Uterus (tissue), 4 donors: ENCODE data around the gene ZNF609. TPM values are rescaled to one million over a fixed set of nuclear protein-coding genes. Genes with fewer than 3 reads are reported as not detected.

Experiments
- DNase-seq, 2 donors: peaks; one replicate each; pipeline ENCODE4 v3.0.0-alpha.2; 2019 to 2020
- H3K27ac ChIP-seq, 2 donors: fragments of 200-600 bp; sonication (generic); 1 replicate in 1 of 2; 2 replicates in 1 of 2; pipeline ENCODE4 v1.5.1; 2016 to 2018
- H3K27me3 ChIP-seq, 2 donors: fragments of 200-600 bp; sonication (generic); one replicate each; pipeline ENCODE4 v1.5.1; 2018 to 2019; ENCODE audit warnings: control low read depth in 1 of 2
- H3K36me3 ChIP-seq, 2 donors: fragments of 200-600 bp; sonication (generic); one replicate each; pipeline ENCODE4 v1.5.1; 2019; ENCODE audit warnings: control low read depth in 1 of 2
- H3K4me1 ChIP-seq, 2 donors: fragments of 200-600 bp; sonication (generic); one replicate each; pipeline ENCODE4 v1.5.1; 2018 to 2019; ENCODE audit warnings: control low read depth in 1 of 2
- H3K4me3 ChIP-seq, 2 donors: fragments of 200-600 bp; sonication (generic); 1 replicate in 1 of 2; 2 replicates in 1 of 2; pipeline ENCODE4 v1.5.1; 2018 to 2019; ENCODE audit warnings: mild to moderate bottlenecking in 1 of 2
- H3K9me3 ChIP-seq, 2 donors: fragments of 200-600 bp; sonication (generic); one replicate each; pipeline ENCODE4 v1.5.1; 2019; ENCODE audit warnings: control low read depth in 1 of 2
- POLR2A ChIP-seq, 2 donors: fragments of 450-650 bp; IDR thresholded peaks; one replicate each; pipeline ENCODE4 v1.6.1; 2016; ENCODE audit warnings: antibody characterized with exemption in 2 of 2, mild to moderate bottlenecking in 1 of 2, moderate library complexity in 1 of 2
- intact Hi-C: fragments of 100-400 bp; cut with DNase I; formaldehyde crosslinking; loops from one replicate; pipeline ENCODE4 v1.15.1; 2023; ENCODE audit warnings: low total_unique reads
- total RNA-seq, 4 donors: library from RNA; depleted of rRNA in 3 of 4; stranded (reverse); fragments of >200 nt in 3 of 4; gene quantifications; one replicate each; pipeline versions ENCODE4 v1.1.0 to v1.2.4, GENCODE V29; 2014 to 2023
- TF ChIP-seq, protein P1 (sequence below), 4 experiments: fragments of 200-600 bp in 2 of 4; fragments of 450-650 bp in 2 of 4; sonication (generic) in 2 of 4; IDR thresholded peaks; one replicate each; pipeline ENCODE4 v1.5.1; 2016 to 2019; ENCODE audit warnings: antibody characterized with exemption in 4 of 4, mild to moderate bottlenecking in 2 of 4, moderate library complexity in 1 of 4
- donor health status: DM: yes; HTN: yes; CAD: no.

The ZNF609 gene
- total RNA-seq, 4 donors from 2014 or later = 12.4 to 59.6 (median 26.1) TPM

DNA sequence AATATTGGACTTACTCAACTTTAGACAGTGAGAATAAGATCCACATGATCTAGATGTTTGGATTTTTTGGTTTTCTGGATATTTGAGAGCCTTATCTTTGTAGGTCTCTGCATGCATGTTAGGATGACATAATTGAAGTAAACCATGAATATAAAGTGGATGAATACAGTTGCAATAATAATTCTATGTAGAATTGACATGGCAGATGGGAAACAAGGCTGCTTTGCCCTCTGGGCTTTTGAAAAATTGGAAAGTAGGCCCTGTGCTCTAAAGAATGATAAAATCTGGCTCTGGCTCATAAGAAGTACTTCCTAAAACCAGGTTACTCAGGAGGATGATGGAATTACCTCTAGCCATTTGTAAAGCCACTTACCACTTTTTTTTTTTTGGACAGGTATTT lies 86.9 kb downstream of the ZNF609 start:
- intact Hi-C loops = no loop called here
- no peak for TF ChIP-seq POLR2A (IDR thresholded peaks at IDR 0.05)
- TF ChIP-seq, protein P1, sequence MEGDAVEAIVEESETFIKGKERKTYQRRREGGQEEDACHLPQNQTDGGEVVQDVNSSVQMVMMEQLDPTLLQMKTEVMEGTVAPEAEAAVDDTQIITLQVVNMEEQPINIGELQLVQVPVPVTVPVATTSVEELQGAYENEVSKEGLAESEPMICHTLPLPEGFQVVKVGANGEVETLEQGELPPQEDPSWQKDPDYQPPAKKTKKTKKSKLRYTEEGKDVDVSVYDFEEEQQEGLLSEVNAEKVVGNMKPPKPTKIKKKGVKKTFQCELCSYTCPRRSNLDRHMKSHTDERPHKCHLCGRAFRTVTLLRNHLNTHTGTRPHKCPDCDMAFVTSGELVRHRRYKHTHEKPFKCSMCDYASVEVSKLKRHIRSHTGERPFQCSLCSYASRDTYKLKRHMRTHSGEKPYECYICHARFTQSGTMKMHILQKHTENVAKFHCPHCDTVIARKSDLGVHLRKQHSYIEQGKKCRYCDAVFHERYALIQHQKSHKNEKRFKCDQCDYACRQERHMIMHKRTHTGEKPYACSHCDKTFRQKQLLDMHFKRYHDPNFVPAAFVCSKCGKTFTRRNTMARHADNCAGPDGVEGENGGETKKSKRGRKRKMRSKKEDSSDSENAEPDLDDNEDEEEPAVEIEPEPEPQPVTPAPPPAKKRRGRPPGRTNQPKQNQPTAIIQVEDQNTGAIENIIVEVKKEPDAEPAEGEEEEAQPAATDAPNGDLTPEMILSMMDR (IDR thresholded peaks at IDR 0.05) = no peak

DNA sequence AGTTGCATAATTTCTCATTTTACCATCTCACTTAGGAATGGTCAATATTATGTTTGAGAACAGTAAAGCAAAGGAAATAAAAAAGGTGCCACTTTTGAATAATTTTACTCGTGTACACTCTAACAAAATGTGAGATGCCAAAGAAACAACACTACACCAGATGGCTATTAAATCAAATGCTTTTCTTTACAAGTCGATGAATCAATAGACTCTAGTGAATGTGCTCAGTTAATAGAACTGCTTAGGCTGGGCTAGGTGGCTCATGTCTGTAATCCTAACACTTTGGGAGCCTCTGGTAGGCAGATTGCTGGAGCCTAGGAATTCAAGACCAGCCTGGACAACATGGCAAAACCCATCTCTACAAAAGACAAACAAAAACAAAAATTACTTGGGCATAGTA lies 87.9 kb downstream of the ZNF609 start:
- no peaks in the 10 kb centered on the region for H3K4me1 ChIP-seq
- no peaks in the 10 kb centered on the region for H3K36me3 ChIP-seq
- H3K9me3 ChIP-seq = no peaks in the 10 kb centered on the region
- no peak for TF ChIP-seq POLR2A (IDR thresholded peaks at IDR 0.05)
- TF ChIP-seq, protein P1 (IDR thresholded peaks at IDR 0.05) = no peak
- no peaks in the 10 kb centered on the region for H3K27me3 ChIP-seq
- no peak for DNase-seq
- no peak overlapping the region for H3K27ac ChIP-seq
- H3K4me3 ChIP-seq = no peak overlapping the region
- intact Hi-C loops = no loop called here

More for the DNA sequence above, 86.9 kb downstream of the ZNF609 start:
- Histone ChIP-seq H3K4me1 (no peaks in the 10 kb centered on the region), H3K27me3 (no peaks in the 10 kb centered on the region), H3K9me3 (no peaks in the 10 kb centered on the region), H3K4me3 (no peak overlapping the region), H3K36me3 (no peaks in the 10 kb centered on the region), H3K27ac (no peak overlapping the region)
- no peak for DNase-seq

DNA sequence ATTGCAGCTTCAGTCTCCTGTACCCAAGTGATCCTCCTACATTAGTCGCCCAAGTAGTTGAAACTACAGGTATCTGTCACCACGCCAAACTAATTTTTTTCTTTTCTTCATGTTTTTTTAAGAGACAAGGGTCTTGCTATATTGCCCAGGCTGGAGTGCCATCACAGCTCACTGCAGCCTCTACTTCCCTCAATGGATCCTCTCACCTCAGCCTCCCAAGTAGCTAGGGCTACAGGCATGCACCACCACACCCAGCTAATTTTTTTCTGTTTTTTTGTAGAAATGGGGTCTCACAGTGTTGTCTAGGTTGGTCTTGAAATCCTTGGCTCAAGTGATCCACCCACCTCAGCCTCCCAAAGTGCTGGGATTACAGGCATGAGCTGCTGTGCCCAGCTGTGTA lies 89.5 kb downstream of the ZNF609 start:
- H3K27ac ChIP-seq = no peak overlapping the region
- no peaks in the 10 kb centered on the region for H3K36me3 ChIP-seq
- TF ChIP-seq, protein P1 (IDR thresholded peaks at IDR 0.05) = no peak
- no peak for TF ChIP-seq POLR2A (IDR thresholded peaks at IDR 0.05)
- DNase-seq = no peak
- no peak overlapping the region for H3K4me3 ChIP-seq
- H3K9me3 ChIP-seq = no peaks in the 10 kb centered on the region
- intact Hi-C loops = no loop called here
- no peaks in the 10 kb centered on the region for H3K4me1 ChIP-seq
- no peaks in the 10 kb centered on the region for H3K27me3 ChIP-seq

DNA sequence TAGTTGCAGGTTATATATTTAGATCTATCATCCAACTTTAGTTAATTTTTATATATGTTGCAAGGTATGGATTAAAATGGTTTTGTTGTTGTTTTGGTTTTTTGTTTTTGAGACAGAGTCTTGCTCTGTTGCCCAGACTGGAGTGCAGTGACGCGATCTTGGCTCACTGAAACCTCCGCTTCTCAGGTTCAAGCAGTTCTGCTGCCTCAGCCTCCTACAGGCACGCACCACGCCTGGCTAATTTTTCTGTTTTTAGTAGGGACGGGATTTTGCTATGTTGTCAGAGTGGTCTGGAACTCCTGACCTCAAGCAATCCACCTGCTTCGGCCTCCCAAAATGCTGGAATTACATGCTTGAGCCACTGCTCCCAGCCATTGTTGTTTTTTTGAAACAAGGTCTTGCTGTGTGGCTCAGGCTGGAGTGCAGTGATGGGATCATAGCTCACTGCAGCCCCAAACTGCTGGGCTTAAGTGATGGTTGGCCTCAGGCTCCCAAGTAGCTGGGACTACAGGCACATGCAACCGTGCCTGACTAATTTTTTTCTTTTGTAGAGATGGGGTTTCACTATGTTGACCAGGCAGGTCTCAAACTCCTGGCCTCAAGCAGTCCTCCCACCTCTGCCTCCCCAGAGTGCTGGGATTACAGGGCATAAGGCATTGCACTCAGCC lies 92.0 kb downstream of the ZNF609 start:
- Histone ChIP-seq H3K27ac (no peak overlapping the region), H3K36me3 (no peaks in the 10 kb centered on the region), H3K27me3 (no peaks in the 10 kb centered on the region), H3K9me3 (no peaks in the 10 kb centered on the region), H3K4me1 (no peaks in the 10 kb centered on the region), H3K4me3 (no peak overlapping the region)
- intact Hi-C loops = no loop called here
- TF ChIP-seq, protein P1 (IDR thresholded peaks at IDR 0.05) = no peak
- TF ChIP-seq POLR2A (IDR thresholded peaks at IDR 0.05) = no peak
- DNase-seq = no peak

DNA sequence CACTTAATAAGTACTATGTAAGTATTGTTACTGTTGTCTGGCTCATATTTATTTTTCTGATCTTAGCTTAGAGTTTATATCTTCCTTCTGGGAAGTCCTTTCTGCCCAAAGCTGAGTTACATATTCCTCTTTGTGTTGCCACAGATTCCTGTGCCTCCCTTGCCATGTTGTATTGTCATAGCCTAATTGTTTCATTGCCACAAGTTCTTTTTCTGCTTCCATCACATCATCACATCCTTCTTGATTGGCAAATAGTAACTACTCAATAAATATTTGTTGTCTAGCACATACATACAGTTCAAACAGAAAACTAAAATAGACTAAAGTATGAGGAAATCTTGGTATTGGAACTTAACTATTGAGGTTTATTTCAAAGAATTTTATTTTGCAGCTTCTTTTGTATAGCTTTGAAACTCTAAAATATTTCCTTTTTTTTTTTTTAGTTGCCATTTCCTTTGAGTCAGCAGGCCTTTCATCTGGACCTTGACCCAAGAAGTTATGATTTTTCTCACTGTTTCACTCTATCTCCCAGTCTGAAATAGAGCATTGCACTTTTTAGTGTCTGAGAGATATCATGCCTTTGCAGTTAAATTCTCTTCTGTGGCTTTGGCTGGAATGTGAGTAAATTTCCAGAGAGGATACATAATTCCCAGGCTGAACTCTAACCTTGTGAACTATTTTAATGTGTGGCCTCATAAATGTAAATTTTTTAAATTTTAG lies 98.2 kb downstream of the ZNF609 start:
- TF ChIP-seq, protein P1 (IDR thresholded peaks at IDR 0.05) = no peak
- no peak for TF ChIP-seq POLR2A (IDR thresholded peaks at IDR 0.05)
- no peak overlapping the region for H3K27ac ChIP-seq
- DNase-seq = no peak
- no peaks in the 10 kb centered on the region for H3K36me3 ChIP-seq
- no peaks in the 10 kb centered on the region for H3K9me3 ChIP-seq
- no peaks in the 10 kb centered on the region for H3K4me1 ChIP-seq
- H3K27me3 ChIP-seq = no peaks in the 10 kb centered on the region
- intact Hi-C loops = no loop called here
- no peak overlapping the region for H3K4me3 ChIP-seq
